Neutrophil (primary cell): Measurements from ENCODE around the gene TMEM8B.
A peak's percentile ranks its signal among the peaks of the same experiment; 100 is the strongest.

Experiments
- H3K27ac ChIP-seq: fragments of 200-600 bp; sonication (generic); 2 replicates; pipeline ENCODE4 v1.5.1; 2016; ENCODE audit warnings: mild to moderate bottlenecking, moderate library complexity
- H3K27me3 ChIP-seq: fragments of 200-600 bp; sonication (generic); 2 replicates; pipeline ENCODE4 v1.6.0; 2016; ENCODE audit warnings: mild to moderate bottlenecking
- H3K36me3 ChIP-seq: fragments of 200-600 bp; sonication (generic); 2 replicates; pipeline ENCODE4 v1.5.1; 2017
- H3K4me1 ChIP-seq, 2 experiments: fragments of 200-600 bp in 1 of 2; sonication (generic) in 1 of 2; 1 replicate in 1 of 2; 2 replicates in 1 of 2; pipeline versions ENCODE4 v1.5.1 to v1.6.1; 2013 to 2016; ENCODE audit warnings: low read depth in 1 of 2, low read length in 1 of 2, mild to moderate bottlenecking in 1 of 2, moderate library complexity in 1 of 2; ENCODE audit not compliant: control insufficient read depth in 1 of 2, insufficient read depth in 1 of 2
- H3K4me3 ChIP-seq, 2 experiments: fragments of 200-600 bp in 1 of 2; sonication (generic) in 1 of 2; 1 replicate in 1 of 2; 2 replicates in 1 of 2; pipeline ENCODE4 v1.5.1; 2013 to 2016; ENCODE audit warnings: low read depth in 1 of 2, low read length in 1 of 2, mild to moderate bottlenecking in 1 of 2, moderate library complexity in 1 of 2
- H3K9me3 ChIP-seq: fragments of 200-600 bp; sonication (generic); 2 replicates; pipeline ENCODE4 v1.5.1; 2016
- CTCF ChIP-seq: fragments of 200-600 bp; sonication (generic); IDR thresholded peaks from 2 replicates; pipeline ENCODE4 v1.5.1; 2016; ENCODE audit warnings: antibody characterized with exemption

TMEM8B gene

GRCh38 chr9:35812025-35812602, 16.9 kb upstream of the TMEM8B start, which contains the start of gene SPAG8:
TSS of gene SPAG8 (minus strand) at chr9:35812262. CDS start at chr9:35812147, 115 bp downstream.
- Histone ChIP-seq H3K27ac (peak within 1 kb of the TSS; percentile 64), H3K9me3 (no peaks in the 10 kb centered on the region), H3K4me3 (peak within 1 kb of the TSS; percentile 60 to 68), H3K4me1 (peaks cover 28% of the 10 kb centered on the region in 2 experiments), H3K27me3 (peaks cover 7% of the 10 kb centered on the region), H3K36me3 (no peaks in the 10 kb centered on the region)
- TF ChIP-seq CTCF: no peak

GRCh38 chr9:35813434-35814105, 15.5 kb upstream of the TMEM8B start:
- no peak for TF ChIP-seq CTCF
- no peak overlapping the region for H3K4me3 ChIP-seq
- peaks cover 28% of the 10 kb centered on the region in 2 experiments for H3K4me1 ChIP-seq
- no peaks in the 10 kb centered on the region for H3K36me3 ChIP-seq
- peaks cover 12% of the 10 kb centered on the region for H3K27me3 ChIP-seq
- H3K27ac ChIP-seq: no peak overlapping the region
- H3K9me3 ChIP-seq: no peaks in the 10 kb centered on the region

- peak overlapping the region; percentile 74 for H3K27ac ChIP-seq
- peak overlapping the region; percentile 88 to 90 for H3K4me3 ChIP-seq
- H3K9me3 ChIP-seq: no peaks in the 10 kb centered on the region
- H3K27me3 ChIP-seq: peaks cover 12% of the 10 kb centered on the region
- TF ChIP-seq CTCF: no peak
- H3K4me1 ChIP-seq: peaks cover 28% of the 10 kb centered on the region in 2 experiments
- no peaks in the 10 kb centered on the region for H3K36me3 ChIP-seq
These were observed 14.8 kb upstream of the TMEM8B start for GRCh38 chr9:35814106-35814840.

- no peak for TF ChIP-seq CTCF
- Histone ChIP-seq H3K27me3 (peaks cover 12% of the 10 kb centered on the region), H3K4me3 (peak within 1 kb of the TSS; percentile 88 to 90), H3K27ac (peak within 1 kb of the TSS; percentile 74), H3K4me1 (peaks cover 28% of the 10 kb centered on the region in 2 experiments), H3K9me3 (no peaks in the 10 kb centered on the region), H3K36me3 (no peaks in the 10 kb centered on the region)
These were observed 14.0 kb upstream of the TMEM8B start, which contains the start of gene HINT2 for GRCh38 chr9:35814841-35815543. TSS of gene HINT2 (minus strand) at chr9:35815042. CDS start at chr9:35814979, 63 bp downstream.

GRCh38 chr9:35816708-35817107, 12.3 kb upstream of the TMEM8B start:
- TF ChIP-seq CTCF: no peak
- Histone ChIP-seq H3K4me1 (peaks cover 24% of the 10 kb centered on the region in 2 experiments), H3K27me3 (peaks cover 22% of the 10 kb centered on the region), H3K36me3 (no peaks in the 10 kb centered on the region), H3K4me3 (no peak overlapping the region), H3K9me3 (no peaks in the 10 kb centered on the region), H3K27ac (no peak overlapping the region)
